Testis (tissue), 3 donors: ENCODE measurements around the gene ARF6. TPM values are rescaled to one million over a fixed set of nuclear protein-coding genes. Genes with fewer than 3 reads are reported as not detected.

ENCODE experiments used
- DNase-seq: peaks from one replicate; pipeline ENCODE4 v3.0.0-alpha.2; 2019
- H3K27ac ChIP-seq, 2 donors: fragments of 200-600 bp; sonication (generic); one replicate each; pipeline ENCODE4 v1.5.1; 2019
- H3K27me3 ChIP-seq: fragments of 200-600 bp; sonication (generic); one replicate; pipeline ENCODE4 v1.5.1; 2019
- H3K36me3 ChIP-seq: fragments of 200-600 bp; sonication (generic); one replicate; pipeline ENCODE4 v1.5.1; 2017; ENCODE audit warnings: low read depth; ENCODE audit errors: missing control alignments
- H3K4me1 ChIP-seq: fragments of 200-600 bp; sonication (generic); one replicate; pipeline ENCODE4 v1.5.1; 2019
- H3K4me3 ChIP-seq, 2 donors: fragments of 200-600 bp; sonication (generic); one replicate each; pipeline ENCODE4 v1.5.1; 2017 to 2019
- H3K9me3 ChIP-seq: fragments of 200-600 bp; sonication (generic); one replicate; pipeline ENCODE4 v1.5.1; 2017
- CTCF ChIP-seq, 3 experiments: fragments of 450-650 bp in 2 of 3; fragments of 200-600 bp in 1 of 3; sonication (generic) in 1 of 3; IDR thresholded peaks; one replicate each; pipeline ENCODE4 v1.5.1; 2016 to 2019; ENCODE audit warnings: antibody characterized with exemption in 3 of 3, mild to moderate bottlenecking in 2 of 3, moderate library complexity in 1 of 3
- POLR2A ChIP-seq: fragments of 450-650 bp; IDR thresholded peaks from one replicate; pipeline ENCODE4 v1.6.1; 2017; ENCODE audit warnings: antibody characterized with exemption, mild to moderate bottlenecking, moderate library complexity
- WGBS, 2 donors: methylation state at CpG; one replicate each; pipeline ENCODE4 v1.1.5; 2018; 5-methylcytosine and 5-hydroxymethylcytosine counted together
- intact Hi-C: fragments of 100-400 bp; cut with DNase I; formaldehyde crosslinking; loops from one replicate; pipeline ENCODE4 v1.15.1; 2023; ENCODE audit warnings: low total_unique reads
- polyA plus RNA-seq: library from polyadenylated mRNA; stranded (reverse); fragments of 350-450 nt; fragmentation: Illumina TruSeq; extraction: RNeasy Lipid Tissue Mini Kit (QIAGEN cat#74804); gene quantifications from one replicate; pipeline ENCODE4 v1.2.3, GENCODE V29; 2014; ENCODE audit warnings: low read depth, low replicate concordance; ENCODE audit not compliant: insufficient read depth
- total RNA-seq, 2 donors: library from RNA; depleted of rRNA; stranded (reverse); fragments of >200 nt; gene quantifications; one replicate each; pipeline ENCODE4 v1.2.3, GENCODE V29; 2016

The ARF6 gene
- total and polyA plus RNA-seq, 3 donors from 2014 or later, result 41.3 to 51.8 (median 45.2) TPM

DNA sequence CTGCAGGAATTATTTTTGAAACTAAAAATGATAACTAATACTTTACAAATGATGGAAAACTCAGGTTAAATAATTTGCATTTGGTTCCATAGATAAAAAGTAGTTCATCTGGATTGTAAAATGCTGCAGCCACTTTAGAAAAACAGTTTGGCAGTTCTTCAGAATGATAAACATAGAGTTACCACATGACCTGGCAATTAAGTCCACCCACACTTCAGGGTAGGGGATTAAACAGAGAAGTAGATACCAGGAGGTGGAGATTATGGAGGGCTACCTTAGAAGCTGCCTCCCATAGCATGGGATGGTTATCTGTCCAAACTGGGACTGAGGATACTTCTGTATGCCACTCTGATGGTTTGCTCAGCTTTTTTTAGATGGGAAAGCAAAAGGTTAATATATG lies 22.2 kb downstream of the ARF6 start:
- Histone ChIP-seq H3K36me3 (no peaks in the 10 kb centered on the region), H3K27me3 (no peaks in the 10 kb centered on the region), H3K9me3 (no peaks in the 10 kb centered on the region), H3K4me1 (no peaks in the 10 kb centered on the region), H3K27ac (no peak overlapping the region), H3K4me3 (no peak overlapping the region)
- TF ChIP-seq CTCF (IDR thresholded peaks at IDR 0.05), result no peak
- no peak for TF ChIP-seq POLR2A
- no peak for DNase-seq
- intact Hi-C loops, result no loop called here

- H3K9me3 ChIP-seq, result no peaks in the 10 kb centered on the region
- H3K4me1 ChIP-seq, result no peaks in the 10 kb centered on the region
- no peak for TF ChIP-seq CTCF (IDR thresholded peaks at IDR 0.05)
- no peak for TF ChIP-seq POLR2A
- no peak overlapping the region for H3K27ac ChIP-seq
- intact Hi-C loops, result no loop called here
- DNase-seq, result no peak
- H3K27me3 ChIP-seq, result no peaks in the 10 kb centered on the region
- WGBS, 2 donors, result 59 to 80% methylated on average over 2 of the region's 2 CpGs
- no peaks in the 10 kb centered on the region for H3K36me3 ChIP-seq
- H3K4me3 ChIP-seq, result peak overlapping the region in 1 of 2 donors; percentile 22
These were observed 25.8 kb downstream of the ARF6 start for GRCh38 chr14:49918706-49919105.

DNA sequence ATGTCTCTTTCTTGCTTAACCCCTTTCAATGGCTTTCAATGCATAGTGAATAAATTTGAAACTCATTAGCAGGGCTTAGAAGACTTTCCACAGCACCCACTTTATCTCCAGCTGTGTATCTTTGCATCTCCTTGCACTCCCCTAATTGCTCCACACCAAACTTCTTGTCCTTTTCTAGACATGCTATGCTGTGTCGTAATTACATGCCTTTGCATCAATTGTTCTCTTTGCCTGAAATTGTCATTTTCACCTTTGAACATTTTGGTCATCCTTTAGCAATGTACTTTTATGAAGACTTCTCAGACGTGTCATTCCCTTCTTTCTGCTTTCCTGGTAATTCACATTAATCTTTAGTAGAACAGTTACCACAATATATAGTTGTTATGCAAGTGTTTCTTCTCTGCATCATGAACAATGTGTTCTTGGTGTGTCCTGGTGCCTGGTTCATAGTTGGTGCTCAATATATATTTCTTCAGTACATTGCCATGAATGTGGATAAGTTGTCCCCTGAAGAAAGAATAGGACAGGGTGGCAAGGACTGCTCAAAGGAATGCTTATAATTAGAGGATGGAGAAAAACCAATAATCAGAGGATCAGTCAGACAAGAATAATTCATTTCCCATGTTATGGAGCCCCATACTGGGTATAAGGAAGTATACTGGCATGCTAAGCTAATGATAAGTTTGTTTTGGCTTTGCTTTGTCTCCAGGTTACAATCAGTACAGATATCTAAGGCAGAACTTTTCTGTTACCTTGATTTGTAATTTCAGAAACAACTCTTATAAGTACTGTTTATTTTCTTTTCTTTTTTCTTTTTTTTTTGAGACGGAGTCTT lies 27.2 kb downstream of the ARF6 start:
- intact Hi-C loops, result no loop called here
- no peak for TF ChIP-seq CTCF (IDR thresholded peaks at IDR 0.05)
- TF ChIP-seq POLR2A, result no peak
- 70 to 73% methylated on average over 3 of the region's 3 CpGs for WGBS, 2 donors
- no peaks in the 10 kb centered on the region for H3K4me1 ChIP-seq
- no peak overlapping the region for H3K4me3 ChIP-seq
- H3K36me3 ChIP-seq, result no peaks in the 10 kb centered on the region
- DNase-seq, result no peak
- H3K9me3 ChIP-seq, result no peaks in the 10 kb centered on the region
- no peak overlapping the region for H3K27ac ChIP-seq
- H3K27me3 ChIP-seq, result no peaks in the 10 kb centered on the region

DNA sequence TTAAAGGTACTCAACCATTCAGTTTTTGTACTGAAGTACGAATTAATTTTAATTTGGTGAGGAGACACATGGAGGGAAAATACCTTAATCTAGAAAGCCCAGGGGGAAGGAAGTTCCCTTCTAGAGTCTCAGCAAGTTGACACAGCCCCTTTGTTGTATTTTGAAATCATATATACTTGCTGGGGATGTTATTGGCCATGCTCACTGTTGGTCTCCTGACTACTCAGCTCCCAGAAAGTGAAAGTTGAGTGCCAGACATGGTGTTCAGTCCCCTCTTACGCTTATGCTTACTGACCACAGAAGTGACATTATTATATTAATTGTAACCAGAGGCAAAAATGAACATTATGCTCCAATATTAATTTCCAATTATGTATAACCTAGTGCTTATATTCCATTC lies 28.1 kb downstream of the ARF6 start:
- 85 to 90% methylated on average over 2 of the region's 2 CpGs for WGBS, 2 donors
- TF ChIP-seq CTCF (IDR thresholded peaks at IDR 0.05), result no peak
- TF ChIP-seq POLR2A, result no peak
- Histone ChIP-seq H3K9me3 (no peaks in the 10 kb centered on the region), H3K36me3 (no peaks in the 10 kb centered on the region), H3K27me3 (no peaks in the 10 kb centered on the region), H3K4me3 (no peak overlapping the region), H3K27ac (no peak overlapping the region), H3K4me1 (no peaks in the 10 kb centered on the region)
- intact Hi-C loops, result no loop called here
- DNase-seq, result no peak

DNA sequence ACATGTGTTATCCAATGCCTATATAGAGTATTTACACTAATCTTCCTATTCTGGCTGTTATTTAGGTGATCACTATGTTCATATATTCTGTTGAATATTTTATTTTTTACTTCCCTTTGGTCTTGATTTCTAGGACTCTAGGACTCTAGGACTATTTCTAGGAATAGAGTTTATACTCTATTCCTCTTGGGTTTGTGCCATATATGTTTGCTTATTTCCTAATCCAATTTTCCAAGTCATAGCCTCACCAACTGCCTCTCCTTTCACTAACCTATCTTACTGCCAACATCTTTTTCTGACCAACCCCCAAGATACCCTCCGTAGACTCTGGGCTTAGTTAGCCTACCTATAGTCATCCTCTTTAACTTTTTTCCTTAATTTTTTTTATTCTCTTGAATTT lies 28.5 kb downstream of the ARF6 start:
- intact Hi-C loops, result no loop called here
- H3K27ac ChIP-seq, result no peak overlapping the region
- no peak for DNase-seq
- 89 to 92% methylated on average over 1 of the region's 1 CpG for WGBS, 2 donors
- H3K4me3 ChIP-seq, result no peak overlapping the region
- H3K27me3 ChIP-seq, result no peaks in the 10 kb centered on the region
- H3K36me3 ChIP-seq, result no peaks in the 10 kb centered on the region
- no peaks in the 10 kb centered on the region for H3K9me3 ChIP-seq
- TF ChIP-seq CTCF (IDR thresholded peaks at IDR 0.05) (no peak), POLR2A (no peak)
- no peaks in the 10 kb centered on the region for H3K4me1 ChIP-seq
